ENCODE measurements around the gene HNRNPA3.

DNA sequence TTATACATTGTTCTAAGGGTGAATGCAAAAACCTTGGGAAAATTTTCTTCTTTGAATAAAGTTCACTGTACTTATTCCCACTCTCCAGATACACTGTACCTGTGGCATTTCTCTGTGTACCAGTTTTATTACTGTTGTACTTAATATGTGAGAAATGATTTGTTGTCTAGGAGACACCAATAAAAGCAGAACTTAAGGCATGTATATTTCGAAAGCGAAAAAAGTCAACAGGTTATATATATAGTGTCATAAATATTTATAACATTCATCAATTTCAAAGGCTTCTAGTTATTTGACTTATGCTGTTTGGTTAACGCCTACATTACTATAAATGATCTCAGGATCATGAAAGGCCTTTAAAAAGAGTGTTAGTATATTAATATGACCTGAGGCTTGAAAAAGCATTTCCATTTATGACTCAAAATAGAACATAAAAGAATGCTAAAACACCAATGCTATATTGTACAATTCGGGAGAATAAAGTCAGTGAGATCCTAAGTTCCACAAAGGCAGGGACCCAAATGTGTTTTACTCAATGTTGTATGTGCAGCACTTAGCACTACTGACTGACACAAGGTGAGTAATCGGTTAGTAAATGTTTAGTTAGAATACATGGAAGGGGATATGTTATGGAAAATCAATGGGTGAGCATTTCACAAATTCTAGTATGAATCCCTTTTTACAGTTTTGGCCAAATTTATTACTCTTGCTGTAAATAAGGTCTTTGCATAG is 32.2 kb upstream of the HNRNPA3 start:
- TF ChIP-seq, protein P1, sequence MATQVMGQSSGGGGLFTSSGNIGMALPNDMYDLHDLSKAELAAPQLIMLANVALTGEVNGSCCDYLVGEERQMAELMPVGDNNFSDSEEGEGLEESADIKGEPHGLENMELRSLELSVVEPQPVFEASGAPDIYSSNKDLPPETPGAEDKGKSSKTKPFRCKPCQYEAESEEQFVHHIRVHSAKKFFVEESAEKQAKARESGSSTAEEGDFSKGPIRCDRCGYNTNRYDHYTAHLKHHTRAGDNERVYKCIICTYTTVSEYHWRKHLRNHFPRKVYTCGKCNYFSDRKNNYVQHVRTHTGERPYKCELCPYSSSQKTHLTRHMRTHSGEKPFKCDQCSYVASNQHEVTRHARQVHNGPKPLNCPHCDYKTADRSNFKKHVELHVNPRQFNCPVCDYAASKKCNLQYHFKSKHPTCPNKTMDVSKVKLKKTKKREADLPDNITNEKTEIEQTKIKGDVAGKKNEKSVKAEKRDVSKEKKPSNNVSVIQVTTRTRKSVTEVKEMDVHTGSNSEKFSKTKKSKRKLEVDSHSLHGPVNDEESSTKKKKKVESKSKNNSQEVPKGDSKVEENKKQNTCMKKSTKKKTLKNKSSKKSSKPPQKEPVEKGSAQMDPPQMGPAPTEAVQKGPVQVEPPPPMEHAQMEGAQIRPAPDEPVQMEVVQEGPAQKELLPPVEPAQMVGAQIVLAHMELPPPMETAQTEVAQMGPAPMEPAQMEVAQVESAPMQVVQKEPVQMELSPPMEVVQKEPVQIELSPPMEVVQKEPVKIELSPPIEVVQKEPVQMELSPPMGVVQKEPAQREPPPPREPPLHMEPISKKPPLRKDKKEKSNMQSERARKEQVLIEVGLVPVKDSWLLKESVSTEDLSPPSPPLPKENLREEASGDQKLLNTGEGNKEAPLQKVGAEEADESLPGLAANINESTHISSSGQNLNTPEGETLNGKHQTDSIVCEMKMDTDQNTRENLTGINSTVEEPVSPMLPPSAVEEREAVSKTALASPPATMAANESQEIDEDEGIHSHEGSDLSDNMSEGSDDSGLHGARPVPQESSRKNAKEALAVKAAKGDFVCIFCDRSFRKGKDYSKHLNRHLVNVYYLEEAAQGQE (IDR thresholded peaks at IDR 0.05; ENCODE audit: low read depth, low read length): no peak
- TF ChIP-seq ZNF217 (IDR thresholded peaks at IDR 0.05) (no peak), SPI1 (IDR thresholded peaks at IDR 0.05; ENCODE audit: borderline replicate concordance, insufficient read depth, low read depth, low read length) (no peak), ASH2L (IDR thresholded peaks at IDR 0.05; ENCODE audit: borderline replicate concordance, low read depth) (no peak), SUZ12 (IDR thresholded peaks at IDR 0.05; ENCODE audit: unreplicated experiment) (no peak), MEF2A (IDR thresholded peaks at IDR 0.05; ENCODE audit: insufficient read depth, low read depth, low read length) (no peak), MXI1 (IDR thresholded peaks at IDR 0.05; ENCODE audit: low read depth, low read length) (no peak), JUNB (IDR thresholded peaks at IDR 0.05) (no peak)
